ENCODE measurements around the gene SOCS1. TPM values are rescaled to one million over a fixed set of nuclear protein-coding genes. Genes with fewer than 3 reads are reported as not detected.
"Not testable (repeated sequence)": the region's sequence is repeated elsewhere in the genome, so short reads cannot be mapped to it uniquely, and the experiment has no call there.

The SOCS1 gene
- total RNA-seq, result 1.7 TPM
- long read RNA-seq, partial matches to known transcripts, result 0 of 4 reads
- long read RNA-seq, other reads (novel, unspliced or antisense), result 0 of 4 reads

GRCh38 chr16:11255737-11256660 is at the start of gene SOCS1:
TSS of gene SOCS1 (minus strand) at chr16:11256204. CDS start at chr16:11255478, 726 bp downstream.
- intact Hi-C loops (cut with DNase I), result loop anchor here (1.0 to 10.0 kb wide), 7 partner anchors 41 to 285 kb away; partner anchors contain the start of gene RMI2
- DNase-seq (ENCODE audit: low spot score), result peak; percentile 96

DNA sequence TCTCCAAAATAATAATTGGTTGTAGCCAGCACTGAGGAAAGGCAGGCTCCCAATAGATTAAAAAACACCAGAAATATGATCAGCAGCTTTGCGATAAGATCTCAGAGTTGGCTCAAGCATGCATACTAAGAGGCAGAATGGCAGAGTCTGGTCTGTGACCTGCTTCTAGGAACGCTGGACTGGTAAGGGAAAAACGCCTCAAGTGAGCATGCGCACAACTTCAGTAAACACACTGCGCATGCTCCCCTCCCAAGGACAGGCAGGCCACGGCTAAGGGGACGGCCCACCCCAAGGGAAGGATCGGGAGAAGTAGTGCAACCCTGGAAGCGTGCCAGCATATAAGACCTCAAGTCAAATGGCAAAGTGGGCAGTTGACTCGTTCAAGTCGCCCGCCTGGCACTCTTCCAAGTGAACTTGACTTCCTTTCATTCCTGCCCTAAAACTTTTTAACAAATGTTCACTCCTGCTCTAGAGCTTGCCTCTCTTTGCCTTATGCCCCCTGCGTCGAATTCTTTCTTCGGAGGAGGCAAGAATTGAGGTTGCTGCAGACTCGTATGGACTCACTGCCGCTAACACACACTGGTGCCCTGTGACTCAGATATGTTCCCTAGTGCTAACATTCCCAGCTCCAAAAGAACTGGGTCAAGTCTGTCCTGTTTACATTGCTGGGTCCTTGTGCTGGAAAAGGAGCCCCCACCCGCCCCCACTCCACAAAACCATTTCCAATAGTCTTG is 47.6 kb upstream of the SOCS1 start:
- intact Hi-C loops (cut with DNase I), result no loop called here
- DNase-seq (ENCODE audit: low spot score), result no peak

DNA sequence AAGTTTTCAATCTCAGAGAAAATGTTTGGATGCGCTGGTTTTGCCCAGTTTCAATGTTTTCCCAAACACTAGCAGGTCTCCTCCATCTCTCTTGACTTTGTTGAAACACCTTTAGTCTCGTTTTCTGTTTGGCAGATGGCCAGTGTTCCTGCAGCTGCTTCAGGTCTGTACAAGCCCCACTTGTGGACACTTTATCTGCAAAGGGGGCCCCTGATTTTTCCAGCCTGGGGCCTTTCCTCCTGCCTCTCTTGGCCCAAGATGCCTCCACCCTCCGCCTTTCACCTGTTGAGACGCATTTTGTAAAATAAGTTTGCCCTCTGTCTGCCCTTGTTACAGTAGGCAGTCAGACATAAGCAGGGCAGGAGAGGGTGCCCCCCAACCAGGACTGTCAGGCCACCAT is 47.0 kb upstream of the SOCS1 start:
- no peak for DNase-seq (ENCODE audit: low spot score)

DNA sequence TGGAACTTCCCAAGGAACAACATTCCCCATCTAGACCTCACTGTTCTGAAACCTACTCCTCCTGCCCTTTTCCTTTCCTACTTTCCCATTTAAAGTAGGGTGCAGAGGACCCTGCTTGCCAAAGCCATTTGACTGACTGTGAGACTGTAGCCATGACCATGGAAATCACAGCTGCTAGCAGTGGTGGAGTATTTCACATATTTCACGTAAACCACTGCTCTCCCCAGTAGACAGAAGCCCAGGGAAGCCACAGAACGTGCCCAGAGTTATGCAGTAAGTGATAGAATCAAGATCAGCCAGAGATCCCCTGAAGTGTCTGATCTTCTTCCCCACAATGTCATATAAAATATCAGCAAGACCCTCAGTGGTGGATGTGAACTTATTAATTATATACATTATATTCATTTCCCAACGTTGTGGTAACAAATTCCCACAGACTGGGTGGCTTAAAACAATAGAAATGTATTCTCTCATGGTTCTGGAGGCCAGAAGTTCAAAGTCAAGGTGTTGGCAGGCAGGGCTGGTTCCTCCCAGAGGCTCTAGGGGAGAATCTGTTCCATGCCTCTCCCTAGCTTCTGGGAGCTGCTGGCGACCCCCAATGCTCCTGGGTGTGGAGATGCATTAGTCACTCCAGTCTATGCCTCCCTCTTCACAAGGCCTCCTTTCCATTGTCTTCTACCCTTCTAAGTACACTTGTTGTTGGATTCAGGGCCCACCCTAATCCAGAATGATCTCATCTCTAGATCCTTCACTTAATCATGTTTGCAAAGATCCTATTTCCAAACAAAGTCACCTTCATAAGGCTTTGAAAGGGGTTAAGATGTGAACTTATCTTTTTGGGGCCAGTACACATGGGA is 45.9 kb upstream of the SOCS1 start:
- intact Hi-C loops (cut with DNase I), result no loop called here
- DNase-seq (ENCODE audit: low spot score), result no peak

More for the DNA sequence above, 47.0 kb upstream of the SOCS1 start:
- intact Hi-C loops (cut with DNase I), result no loop called here

DNA sequence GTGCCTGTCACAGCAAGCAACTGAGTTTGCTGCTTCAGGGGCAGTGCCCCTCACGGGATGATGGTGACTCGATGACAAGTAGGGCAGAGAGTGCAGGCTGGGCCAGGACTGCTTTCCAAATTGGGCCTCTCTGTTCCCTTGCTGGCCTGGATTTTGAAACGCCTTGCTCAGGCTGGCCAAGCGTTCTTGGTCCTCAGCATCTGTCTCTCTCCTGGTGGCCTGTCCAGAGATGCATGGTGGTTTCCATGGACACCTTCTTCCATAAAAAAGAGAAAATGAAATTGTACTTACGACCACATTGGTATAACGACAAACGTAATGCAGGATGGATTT is 44.5 kb upstream of the SOCS1 start:
- intact Hi-C loops (cut with DNase I), result no loop called here
- DNase-seq (ENCODE audit: low spot score), result no peak

DNA sequence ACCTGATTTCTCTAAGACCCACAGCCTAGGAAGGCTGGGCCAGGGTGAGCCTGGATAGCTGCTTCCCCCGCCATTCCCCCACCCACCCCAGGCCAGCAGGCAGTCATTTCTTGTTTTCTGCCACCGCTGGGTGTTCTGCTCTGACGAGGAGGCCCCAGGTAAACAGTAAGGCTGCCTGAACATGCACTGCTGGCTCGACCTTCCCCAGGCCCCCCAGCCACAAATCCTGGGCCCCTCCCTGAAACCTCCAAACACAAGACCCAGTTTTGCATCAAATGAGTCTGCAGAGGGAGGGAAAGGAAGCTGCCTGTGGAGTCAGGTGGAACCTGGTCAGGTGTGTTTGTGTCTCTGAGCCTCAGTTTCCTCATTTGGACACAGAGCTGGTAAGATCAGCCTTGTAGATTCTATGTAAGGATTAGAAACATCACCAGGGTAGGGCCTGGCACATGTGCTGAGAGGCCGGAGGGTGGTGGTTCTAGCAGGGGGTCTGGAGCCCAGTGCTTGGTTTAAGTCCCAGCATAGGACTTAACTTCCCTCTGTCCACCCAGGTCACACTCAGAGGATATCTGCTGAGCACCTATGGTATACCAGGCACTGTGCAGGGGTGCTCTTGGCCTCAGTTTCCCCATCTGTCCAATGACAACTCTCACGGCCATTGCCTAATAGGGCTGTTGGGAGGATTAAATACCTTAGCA is 44.0 kb upstream of the SOCS1 start:
- DNase-seq (ENCODE audit: low spot score), result no peak
- intact Hi-C loops (cut with DNase I), result loop anchor here (5.0 kb wide), 1 partner anchor 43 kb away; the partner anchor contains the start of gene SOCS1

DNA sequence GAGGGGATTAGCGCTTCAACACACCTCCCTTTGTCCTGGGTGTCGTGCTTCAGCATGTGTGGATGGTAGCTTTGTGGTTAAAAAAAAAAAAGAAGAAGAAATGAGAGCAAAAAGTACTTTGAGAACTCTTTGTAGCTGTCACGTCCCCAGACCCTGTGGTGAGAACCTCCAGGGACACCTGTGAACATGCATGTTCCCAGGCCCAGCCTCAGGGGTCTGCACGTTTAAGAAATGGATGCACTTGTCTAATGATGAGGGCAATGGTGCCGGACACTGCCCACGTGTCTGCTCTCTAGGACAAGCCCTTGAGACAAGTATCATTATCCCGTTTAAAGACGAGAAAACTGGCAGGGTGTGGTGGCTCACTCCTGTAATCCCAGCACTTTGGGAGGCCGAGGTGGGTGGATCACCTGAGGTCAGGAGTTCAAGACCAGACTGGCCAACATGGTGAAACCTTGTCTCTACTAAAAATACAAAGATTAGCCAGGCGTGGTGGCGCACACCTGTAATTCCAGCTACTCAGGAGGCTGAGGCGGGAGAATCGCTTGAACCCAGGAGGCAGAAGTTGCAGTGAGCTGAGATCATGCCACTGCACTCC is 43.0 kb upstream of the SOCS1 start:
- not testable (repeated sequence) for DNase-seq (ENCODE audit: low spot score)
- intact Hi-C loops (cut with DNase I), result loop anchor here (5.0 kb wide), 1 partner anchor 42 kb away; the partner anchor contains the start of gene SOCS1

DNA sequence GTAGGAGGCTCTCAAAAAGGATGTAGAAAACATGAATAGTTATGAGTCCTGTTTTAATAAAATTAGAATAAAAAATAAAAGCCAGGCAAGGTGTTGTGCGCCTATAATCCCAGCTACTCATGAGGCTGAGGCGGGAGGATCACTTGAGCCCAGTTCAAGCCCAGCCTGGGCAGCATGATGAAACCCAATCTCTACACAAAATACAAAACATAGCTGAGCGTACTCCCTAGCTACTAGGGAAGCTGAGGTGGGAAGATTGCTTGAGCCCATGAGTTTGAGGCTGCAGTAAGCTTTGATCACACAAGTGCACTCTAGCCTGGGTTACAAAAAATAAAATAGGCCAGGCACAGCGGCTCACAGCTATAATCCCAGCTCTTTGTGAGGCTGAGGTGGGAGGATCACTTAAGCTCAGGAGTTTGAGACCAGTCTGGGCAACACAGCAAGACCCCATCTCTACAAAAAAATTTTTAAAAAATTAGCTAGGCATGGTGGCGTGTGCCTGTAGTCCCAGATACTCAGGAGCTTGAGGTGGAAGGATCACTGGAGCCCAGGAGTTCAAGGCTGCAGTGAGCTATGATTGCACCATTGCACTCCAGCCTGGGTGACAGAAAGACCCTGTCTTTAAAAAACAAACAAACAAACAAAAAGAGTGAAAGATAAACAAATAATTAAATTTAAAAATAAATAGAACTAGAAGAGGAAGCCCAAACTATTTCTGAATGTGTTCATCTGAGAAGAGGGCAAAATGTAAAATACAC is 42.3 kb upstream of the SOCS1 start:
- intact Hi-C loops (cut with DNase I), result loop anchor here (5.0 kb wide), 1 partner anchor 41 kb away; the partner anchor contains the start of gene SOCS1
- DNase-seq (ENCODE audit: low spot score), result no peak

- DNase-seq (ENCODE audit: low spot score), result peak; percentile 91
- intact Hi-C loops (cut with DNase I), result loop anchor here (5.0 kb wide), 1 partner anchor 40 kb away; the partner anchor contains the start of gene SOCS1
Measured at GRCh38 chr16:11297492-11298142, 41.6 kb upstream of the SOCS1 start.

DNA sequence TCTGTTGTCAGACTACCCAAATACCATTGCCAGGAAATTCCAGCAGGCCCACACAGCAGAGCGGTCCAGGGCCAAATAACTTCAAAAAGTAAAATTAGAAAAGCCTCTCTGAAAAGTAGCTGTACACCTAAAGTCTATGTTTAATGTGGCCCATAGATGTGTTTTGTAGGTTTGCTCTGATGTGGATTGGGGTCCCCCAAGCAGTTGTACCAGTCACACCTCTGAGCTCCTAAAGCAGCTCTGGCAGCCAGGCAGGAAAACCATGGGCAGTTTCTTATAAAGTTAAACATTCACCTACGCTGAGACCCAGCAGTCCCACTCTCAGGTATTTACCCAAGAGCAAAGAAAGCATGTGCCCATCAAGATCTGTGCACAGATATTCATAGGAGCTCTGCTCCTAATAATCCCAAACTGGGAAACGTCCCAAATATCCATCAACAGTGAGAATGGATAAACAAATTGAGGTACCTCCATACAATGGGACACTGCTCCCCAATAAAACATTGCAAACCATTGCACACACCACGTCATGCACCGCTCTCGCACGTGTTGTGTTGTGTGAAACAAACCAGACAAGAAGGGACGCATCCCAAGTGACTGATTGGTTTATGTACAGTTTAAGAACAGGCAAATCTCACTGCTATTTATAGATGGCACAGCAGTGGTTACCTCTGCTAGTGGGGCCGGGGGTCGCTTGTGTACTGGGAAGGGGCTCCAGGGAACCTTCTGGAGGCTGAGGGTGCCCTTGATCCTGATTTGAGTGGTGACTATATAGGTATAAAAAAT is 40.9 kb upstream of the SOCS1 start:
- DNase-seq (ENCODE audit: low spot score), result no peak
- intact Hi-C loops (cut with DNase I), result loop anchor here (5.0 kb wide), 1 partner anchor 40 kb away; the partner anchor contains the start of gene SOCS1

- no peak for DNase-seq (ENCODE audit: low spot score)
- intact Hi-C loops (cut with DNase I), result loop anchor here (5.0 kb wide), 1 partner anchor 39 kb away; the partner anchor contains the start of gene SOCS1
Measured at GRCh38 chr16:11296351-11296705, 40.3 kb upstream of the SOCS1 start.

DNA sequence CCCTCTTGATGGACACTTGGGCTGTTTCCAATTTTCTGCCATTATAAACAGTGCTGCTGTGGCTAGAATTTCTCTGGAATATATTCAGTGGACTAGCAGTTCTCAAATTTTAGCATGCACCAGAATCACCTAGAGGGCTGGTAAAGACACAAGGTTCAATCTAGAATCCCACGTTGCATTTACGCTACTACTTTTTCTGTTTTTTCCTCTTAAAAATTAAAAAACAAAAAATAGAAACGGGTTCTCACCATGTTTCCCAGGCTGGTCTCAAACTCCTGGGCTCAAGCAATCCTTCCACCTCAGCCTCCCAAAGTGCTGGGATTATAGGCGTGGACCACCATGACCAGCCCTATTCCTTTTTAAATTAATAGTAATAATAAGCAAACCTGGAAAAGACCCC is 39.7 kb upstream of the SOCS1 start:
- intact Hi-C loops (cut with DNase I), result loop anchor here (5.0 kb wide), 1 partner anchor 38 kb away; the partner anchor contains the start of gene SOCS1
- no peak for DNase-seq (ENCODE audit: low spot score)

DNA sequence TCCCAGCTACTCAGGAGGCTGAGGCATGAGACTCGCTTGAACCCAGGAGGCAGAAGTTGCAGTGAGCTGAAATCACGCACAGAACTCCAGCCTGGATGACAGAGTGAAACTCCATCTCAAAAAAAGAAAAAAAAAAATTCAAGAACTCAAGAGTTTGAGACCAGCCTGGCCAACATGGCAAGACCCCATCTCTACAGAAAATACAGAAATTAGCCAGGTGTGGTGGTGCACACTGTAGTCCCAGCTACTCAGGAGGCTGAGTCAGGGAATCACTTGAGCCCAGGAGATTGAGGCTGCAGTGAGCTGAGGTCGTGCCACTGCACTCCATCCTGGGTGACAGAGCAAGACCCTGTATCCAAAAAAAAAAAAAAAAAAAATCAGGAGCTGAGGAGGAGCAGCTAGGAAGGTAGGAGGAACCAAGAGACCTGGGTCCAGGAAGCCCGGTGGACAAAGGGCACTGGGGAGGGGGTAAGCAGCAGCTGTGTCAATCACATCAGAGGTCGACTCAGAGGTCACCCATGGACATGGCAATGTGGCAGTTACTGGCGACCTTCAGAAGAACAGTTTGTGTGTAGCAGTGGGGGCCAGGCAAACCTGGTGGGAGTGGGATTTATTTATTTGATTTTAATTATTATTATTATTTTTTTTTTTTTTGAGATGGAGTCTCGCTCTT is 36.2 kb upstream of the SOCS1 start:
- intact Hi-C loops (cut with DNase I), result no loop called here
- DNase-seq (ENCODE audit: low spot score), result no peak

GRCh38 chr16:11291091-11291703 is 35.2 kb upstream of the SOCS1 start:
- intact Hi-C loops (cut with DNase I), result no loop called here
- DNase-seq (ENCODE audit: low spot score), result no peak

Measured in cardiac septum (tissue), 1 donor.